BJ (cell line): Measurements from ENCODE around the gene KDM8. TPM values are rescaled to one million over a fixed set of nuclear protein-coding genes. Genes with fewer than 3 reads are reported as not detected.

Experiments
- CTCF ChIA-PET: fragments of 350-600 bp; formaldehyde crosslinking; extraction: SDS; loops from one replicate; lab custom pipeline; 2021; ENCODE audit warnings: antibody characterized with exemption, inconsistent platforms; lab: Yijun Ruan, JAX
- POLR2A ChIA-PET: fragments of 300-600 bp; sonication (Branson Sonifier 250); formaldehyde crosslinking; extraction: SDS; loops from one replicate; lab custom pipeline; 2021; ENCODE audit warnings: antibody characterized with exemption; lab: Charles Lee
- DNase-seq: peaks from one replicate; pipeline ENCODE4 v3.0.0-alpha.2; 2011; ENCODE audit warnings: low read depth
- H3K27me3 ChIP-seq: 2 replicates; pipeline ENCODE4 v1.6.0; 2011; ENCODE audit warnings: low read length; ENCODE audit not compliant: control insufficient read depth, insufficient read depth
- H3K36me3 ChIP-seq: 2 replicates; pipeline ENCODE4 v1.5.1; 2011; ENCODE audit warnings: low read length; ENCODE audit not compliant: control insufficient read depth, insufficient read depth
- H3K4me3 ChIP-seq: 2 replicates; pipeline ENCODE4 v1.5.1; 2011; ENCODE audit warnings: low read depth, mild to moderate bottlenecking, control low read depth, low read length
- polyA plus RNA-seq: library from polyadenylated mRNA; depleted of rRNA; stranded (reverse); fragments of >200 nt; gene quantifications from 2 replicates; pipeline ENCODE4 v1.2.3, GENCODE V29; 2011
- TF ChIP-seq, protein P1 (sequence below): IDR thresholded peaks from 2 replicates; pipeline ENCODE4 v1.5.1; 2011; ENCODE audit warnings: low read depth, mild to moderate bottlenecking, control low read depth, inconsistent platforms, low read length, moderate library complexity; ENCODE audit not compliant: insufficient read depth

Gene KDM8
- polyA plus RNA-seq, 1 experiment, result 3.7 TPM

DNA sequence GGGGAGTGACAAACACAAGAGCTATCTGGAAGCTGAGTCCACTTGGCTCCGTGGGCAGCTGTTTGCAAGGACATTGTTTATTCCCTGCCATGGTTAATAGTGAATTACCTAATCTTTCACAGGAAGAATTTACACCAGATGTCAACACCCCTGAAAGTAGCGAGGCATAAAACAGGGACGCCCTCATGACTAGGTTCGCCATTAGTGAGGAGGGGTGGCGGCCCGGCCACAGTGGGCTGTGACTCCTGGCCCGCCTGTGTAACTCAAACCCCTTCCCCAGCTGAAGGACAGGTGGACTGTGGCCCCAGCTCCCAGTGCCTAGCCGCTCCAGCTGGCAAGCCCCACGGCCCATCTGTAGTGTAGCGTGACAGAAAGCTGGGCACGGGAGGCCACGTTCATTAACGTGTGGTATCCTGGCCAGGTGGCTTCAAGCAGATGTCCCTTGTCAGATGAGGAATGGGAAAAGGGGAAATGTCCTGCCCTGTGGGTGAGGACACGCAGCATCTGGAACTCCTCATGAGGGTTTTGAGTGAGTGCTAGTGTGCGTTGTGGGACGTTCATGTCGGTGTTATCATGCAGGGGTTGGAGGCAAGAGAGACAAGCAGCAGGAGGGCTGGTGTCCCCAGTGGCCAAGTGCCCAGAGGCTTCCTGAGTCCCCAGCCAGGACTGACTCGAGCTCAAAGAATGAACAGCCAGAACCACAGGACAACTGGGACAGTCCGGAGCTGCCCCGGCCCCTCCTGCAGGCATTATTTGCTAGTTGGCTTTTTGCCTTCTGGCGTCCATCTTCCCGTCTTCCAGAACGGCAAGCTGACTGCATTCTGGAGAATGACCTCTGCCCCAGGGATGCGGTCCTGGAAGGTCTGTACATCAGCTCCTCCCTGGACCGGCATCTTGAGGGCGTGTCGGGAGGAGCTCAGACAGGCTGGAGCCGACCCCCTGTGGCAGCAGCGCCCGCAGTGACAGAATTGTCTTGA lies 19.2 kb downstream of the KDM8 start:
- TF ChIP-seq, protein P1, sequence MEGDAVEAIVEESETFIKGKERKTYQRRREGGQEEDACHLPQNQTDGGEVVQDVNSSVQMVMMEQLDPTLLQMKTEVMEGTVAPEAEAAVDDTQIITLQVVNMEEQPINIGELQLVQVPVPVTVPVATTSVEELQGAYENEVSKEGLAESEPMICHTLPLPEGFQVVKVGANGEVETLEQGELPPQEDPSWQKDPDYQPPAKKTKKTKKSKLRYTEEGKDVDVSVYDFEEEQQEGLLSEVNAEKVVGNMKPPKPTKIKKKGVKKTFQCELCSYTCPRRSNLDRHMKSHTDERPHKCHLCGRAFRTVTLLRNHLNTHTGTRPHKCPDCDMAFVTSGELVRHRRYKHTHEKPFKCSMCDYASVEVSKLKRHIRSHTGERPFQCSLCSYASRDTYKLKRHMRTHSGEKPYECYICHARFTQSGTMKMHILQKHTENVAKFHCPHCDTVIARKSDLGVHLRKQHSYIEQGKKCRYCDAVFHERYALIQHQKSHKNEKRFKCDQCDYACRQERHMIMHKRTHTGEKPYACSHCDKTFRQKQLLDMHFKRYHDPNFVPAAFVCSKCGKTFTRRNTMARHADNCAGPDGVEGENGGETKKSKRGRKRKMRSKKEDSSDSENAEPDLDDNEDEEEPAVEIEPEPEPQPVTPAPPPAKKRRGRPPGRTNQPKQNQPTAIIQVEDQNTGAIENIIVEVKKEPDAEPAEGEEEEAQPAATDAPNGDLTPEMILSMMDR, result peak; percentile 1; the same call in 1 of the 2 replicates
- ChIA-PET POLR2A (interaction anchor here (0.6 to 1.1 kb wide), 2 partner anchors 19 to 42 kb away, joined by 4 to 6 read pairs; partner anchors contain the start of gene KDM8), CTCF (interaction anchor here (0.8 to 6.8 kb wide), 6 partner anchors 12 to 145 kb away, joined by 3 to 50 read pairs (median 6); no protein-coding TSS in a partner anchor)
- no peaks in the 10 kb centered on the region for H3K27me3 ChIP-seq
- H3K36me3 ChIP-seq, result peaks cover 9% of the 10 kb centered on the region
- no peak overlapping the region for H3K4me3 ChIP-seq
- DNase-seq, result peak; percentile 55

DNA sequence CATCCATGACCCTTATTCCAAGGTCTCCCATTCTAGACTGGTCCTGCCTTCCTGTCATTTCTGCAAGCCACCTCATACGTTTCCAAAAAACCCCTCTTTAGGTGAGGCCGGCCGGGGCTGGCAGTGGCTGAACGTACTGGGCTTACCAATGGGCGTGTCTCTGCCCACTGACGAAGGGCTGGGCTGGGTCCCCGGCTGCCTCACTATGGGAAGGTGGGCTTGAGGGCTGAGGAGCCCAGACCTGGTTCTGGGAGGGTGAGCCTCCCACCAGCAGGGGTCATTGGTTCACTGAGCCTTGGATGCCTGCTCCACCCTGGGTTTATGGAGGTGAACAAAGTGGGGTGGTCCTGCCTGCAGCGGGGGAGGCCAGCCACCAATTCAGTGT lies 19.9 kb downstream of the KDM8 start:
- Histone ChIP-seq H3K4me3 (no peak overlapping the region), H3K36me3 (peaks cover 9% of the 10 kb centered on the region), H3K27me3 (no peaks in the 10 kb centered on the region)
- no peak for DNase-seq
- CTCF ChIA-PET, result interaction anchor here (0.8 to 6.8 kb wide), 5 partner anchors 11 to 145 kb away, joined by 4 to 50 read pairs (median 8); no protein-coding TSS in a partner anchor
- TF ChIP-seq, protein P1, result no peak
- POLR2A ChIA-PET, result interaction anchor here (0.6 kb wide), 1 partner anchor 45 kb away, joined by 23 read pairs; the partner anchor contains the start of gene NSMCE1

- POLR2A ChIA-PET, result interaction anchor here (0.6 kb wide), 1 partner anchor 45 kb away, joined by 23 read pairs; the partner anchor contains the start of gene NSMCE1
- H3K4me3 ChIP-seq, result no peak overlapping the region
- TF ChIP-seq, protein P1, result no peak
- DNase-seq, result no peak
- CTCF ChIA-PET, result interaction anchor here (1.5 to 6.8 kb wide), 2 partner anchors 11 to 144 kb away, joined by 6 to 50 read pairs; no protein-coding TSS in a partner anchor
- H3K27me3 ChIP-seq, result no peaks in the 10 kb centered on the region
- H3K36me3 ChIP-seq, result peaks cover 9% of the 10 kb centered on the region
Observed at GRCh38 chr16:27223701-27224100, 20.4 kb downstream of the KDM8 start.

GRCh38 chr16:27224271-27224737 lies 21.0 kb downstream of the KDM8 start:
- POLR2A ChIA-PET, result no interaction called here

More at GRCh38 chr16:27224271-27224737, 21.0 kb downstream of the KDM8 start:
- TF ChIP-seq, protein P1, result no peak
- H3K27me3 ChIP-seq, result no peaks in the 10 kb centered on the region
- no peak for DNase-seq
- H3K4me3 ChIP-seq, result no peak overlapping the region
- H3K36me3 ChIP-seq, result peaks cover 12% of the 10 kb centered on the region
- CTCF ChIA-PET, result interaction anchor here (1.1 to 6.8 kb wide), 3 partner anchors 10 to 144 kb away, joined by 6 to 50 read pairs (median 6); partner anchors contain the start of gene KDM8
